HL-60 (cell line): ENCODE measurements around the gene CINP.

ENCODE experiments used
- GABPA ChIP-seq: IDR thresholded peaks from 2 replicates; pipeline ENCODE4 v1.6.1; 2012; ENCODE audit warnings: low read depth
- TF ChIP-seq, protein P1 (sequence below): IDR thresholded peaks from one replicate; pipeline ENCODE4 v1.5.1; 2011; ENCODE audit warnings: low read length, control low read depth, inconsistent platforms; ENCODE audit not compliant: insufficient read depth

DNA sequence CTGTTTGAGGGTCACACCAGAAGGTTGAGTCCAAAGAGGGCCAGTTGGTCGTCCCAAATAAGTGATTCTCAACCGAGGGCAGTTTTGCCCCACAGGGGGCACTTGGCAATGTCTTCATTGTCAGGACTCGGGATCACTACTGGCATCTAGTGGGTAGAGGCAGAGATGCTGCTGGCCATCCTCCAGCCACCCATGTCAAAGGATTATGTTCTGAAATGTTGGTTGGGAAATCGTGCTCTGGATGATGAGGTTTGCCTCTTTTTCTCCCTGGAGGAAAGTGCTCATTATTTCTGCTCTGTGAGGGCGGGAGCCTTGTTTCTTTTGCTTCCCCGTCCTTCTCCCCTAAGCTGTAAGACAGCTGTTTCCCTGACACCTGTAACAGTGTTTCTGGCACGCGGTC is 39.6 kb downstream of the CINP start:
- TF ChIP-seq, protein P1, sequence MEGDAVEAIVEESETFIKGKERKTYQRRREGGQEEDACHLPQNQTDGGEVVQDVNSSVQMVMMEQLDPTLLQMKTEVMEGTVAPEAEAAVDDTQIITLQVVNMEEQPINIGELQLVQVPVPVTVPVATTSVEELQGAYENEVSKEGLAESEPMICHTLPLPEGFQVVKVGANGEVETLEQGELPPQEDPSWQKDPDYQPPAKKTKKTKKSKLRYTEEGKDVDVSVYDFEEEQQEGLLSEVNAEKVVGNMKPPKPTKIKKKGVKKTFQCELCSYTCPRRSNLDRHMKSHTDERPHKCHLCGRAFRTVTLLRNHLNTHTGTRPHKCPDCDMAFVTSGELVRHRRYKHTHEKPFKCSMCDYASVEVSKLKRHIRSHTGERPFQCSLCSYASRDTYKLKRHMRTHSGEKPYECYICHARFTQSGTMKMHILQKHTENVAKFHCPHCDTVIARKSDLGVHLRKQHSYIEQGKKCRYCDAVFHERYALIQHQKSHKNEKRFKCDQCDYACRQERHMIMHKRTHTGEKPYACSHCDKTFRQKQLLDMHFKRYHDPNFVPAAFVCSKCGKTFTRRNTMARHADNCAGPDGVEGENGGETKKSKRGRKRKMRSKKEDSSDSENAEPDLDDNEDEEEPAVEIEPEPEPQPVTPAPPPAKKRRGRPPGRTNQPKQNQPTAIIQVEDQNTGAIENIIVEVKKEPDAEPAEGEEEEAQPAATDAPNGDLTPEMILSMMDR, result peak; percentile 71
- no peak for TF ChIP-seq GABPA
